Hematopoietic multipotent progenitor cell (in vitro differentiated cells): ENCODE results near the gene TINAGL1. TPM values are rescaled to one million over a fixed set of nuclear protein-coding genes. Genes with fewer than 3 reads are reported as not detected.

ENCODE experiments used
- DNase-seq, 3 donors: peaks; one replicate each; pipeline ENCODE4 v3.0.0-alpha.2; 2011 to 2015; ENCODE audit warnings: low read depth in 2 of 3, low spot score in 2 of 3
- total RNA-seq: library from RNA; depleted of rRNA; stranded (reverse); fragments of >200 nt; gene quantifications from one replicate; pipeline ENCODE4 v1.2.3, GENCODE V29; 2012

Gene TINAGL1, protein sequence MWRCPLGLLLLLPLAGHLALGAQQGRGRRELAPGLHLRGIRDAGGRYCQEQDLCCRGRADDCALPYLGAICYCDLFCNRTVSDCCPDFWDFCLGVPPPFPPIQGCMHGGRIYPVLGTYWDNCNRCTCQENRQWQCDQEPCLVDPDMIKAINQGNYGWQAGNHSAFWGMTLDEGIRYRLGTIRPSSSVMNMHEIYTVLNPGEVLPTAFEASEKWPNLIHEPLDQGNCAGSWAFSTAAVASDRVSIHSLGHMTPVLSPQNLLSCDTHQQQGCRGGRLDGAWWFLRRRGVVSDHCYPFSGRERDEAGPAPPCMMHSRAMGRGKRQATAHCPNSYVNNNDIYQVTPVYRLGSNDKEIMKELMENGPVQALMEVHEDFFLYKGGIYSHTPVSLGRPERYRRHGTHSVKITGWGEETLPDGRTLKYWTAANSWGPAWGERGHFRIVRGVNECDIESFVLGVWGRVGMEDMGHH
- total RNA-seq, result 8.1 TPM

DNA sequence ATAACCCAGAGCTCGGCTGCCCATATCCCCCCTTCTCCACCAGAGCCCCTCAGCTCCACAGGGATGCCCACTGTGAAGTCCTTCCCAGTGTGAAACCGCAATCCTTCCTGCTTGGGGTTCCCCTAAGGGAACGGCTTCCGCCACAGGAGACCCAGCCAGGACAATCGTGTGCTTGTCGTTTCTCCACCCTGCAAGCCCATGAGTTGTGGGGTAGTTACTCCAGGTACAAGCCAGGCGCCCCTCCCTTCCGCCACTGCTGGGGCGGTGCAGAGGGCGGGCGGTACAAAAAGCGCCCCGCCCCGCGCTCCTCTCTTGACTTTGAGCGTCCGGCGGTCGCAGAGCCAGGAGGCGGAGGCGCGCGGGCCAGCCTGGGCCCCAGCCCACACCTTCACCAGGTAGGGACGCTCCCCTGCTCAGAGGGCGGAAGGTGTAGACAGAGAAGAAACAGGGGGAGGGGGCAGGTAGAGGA, at the start of gene TINAGL1:
TINAGL1 (plus strand) TSS at position 315 of the 469 bp plus-strand sequence. CDS start 634 bp downstream, outside the sequence.
- DNase-seq, result no peak

DNA sequence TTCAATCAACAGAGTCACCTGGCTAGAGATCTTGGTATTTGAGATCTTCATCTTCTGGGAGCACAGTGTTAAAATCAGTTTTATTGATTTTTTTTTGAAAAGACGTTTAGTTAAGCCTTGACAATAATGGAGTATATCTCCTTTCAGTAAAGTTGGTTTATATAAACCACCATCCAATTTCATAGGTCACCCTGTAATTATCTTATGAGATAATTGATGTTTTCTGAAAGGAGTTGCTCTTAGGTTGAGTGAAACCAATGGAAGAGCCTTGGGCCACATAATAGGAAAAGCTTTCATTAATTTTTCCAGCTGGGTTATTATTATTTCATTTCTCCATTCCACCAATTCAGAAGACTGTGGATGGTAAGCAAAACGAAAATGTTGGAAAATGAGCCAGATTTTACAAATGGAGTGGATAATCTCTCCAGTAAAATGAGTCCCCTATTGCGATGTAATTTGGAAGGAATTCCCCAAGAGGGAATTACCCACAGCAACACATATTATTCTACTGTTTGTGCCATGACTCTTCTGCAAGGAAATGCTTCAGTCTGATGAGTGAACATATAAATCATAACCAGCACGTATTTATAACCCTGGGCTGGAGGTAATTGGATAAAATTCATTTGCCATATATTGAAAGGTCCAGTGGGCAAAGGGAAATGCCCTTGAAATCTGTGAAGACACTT, 46.2 kb upstream of the TINAGL1 start:
- no peak for DNase-seq

DNA sequence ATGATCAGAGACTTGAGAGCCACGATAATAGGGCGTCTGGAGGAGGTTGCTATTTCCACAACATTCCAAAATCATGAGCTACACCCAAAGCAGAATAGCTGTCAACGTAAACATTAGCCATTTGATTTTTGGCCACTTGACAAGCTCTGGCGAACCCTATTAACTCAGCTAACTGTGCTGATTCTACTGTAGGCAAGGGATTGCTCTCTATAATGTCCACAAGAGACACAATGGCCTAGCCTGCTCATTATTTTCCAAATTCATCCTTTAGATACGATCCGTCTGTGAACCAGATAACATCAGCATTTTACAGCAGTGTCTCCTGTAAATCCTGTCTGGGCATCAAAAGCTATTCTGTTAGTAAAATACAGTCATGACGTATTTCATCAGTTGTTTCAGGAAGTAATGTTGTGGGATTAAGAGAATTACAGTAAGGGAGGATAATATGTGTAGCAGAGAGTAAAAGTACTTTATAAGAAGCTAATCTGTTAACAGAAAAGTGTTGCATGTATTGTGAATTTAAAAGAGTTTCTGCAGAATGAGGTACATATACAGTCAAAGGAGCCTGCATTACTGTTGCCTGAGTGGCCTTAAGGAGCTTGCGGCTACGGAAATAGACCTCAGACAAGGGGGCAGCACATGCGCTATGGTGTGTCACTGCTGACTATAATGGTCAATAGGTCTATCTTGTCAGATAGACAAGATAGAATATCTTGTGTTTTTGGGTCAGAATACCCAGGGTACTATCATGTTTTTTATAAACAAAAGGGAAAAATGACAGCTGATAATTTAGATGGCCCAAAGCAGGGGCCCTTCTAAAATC, 44.9 kb upstream of the TINAGL1 start:
- DNase-seq, result no peak

DNA sequence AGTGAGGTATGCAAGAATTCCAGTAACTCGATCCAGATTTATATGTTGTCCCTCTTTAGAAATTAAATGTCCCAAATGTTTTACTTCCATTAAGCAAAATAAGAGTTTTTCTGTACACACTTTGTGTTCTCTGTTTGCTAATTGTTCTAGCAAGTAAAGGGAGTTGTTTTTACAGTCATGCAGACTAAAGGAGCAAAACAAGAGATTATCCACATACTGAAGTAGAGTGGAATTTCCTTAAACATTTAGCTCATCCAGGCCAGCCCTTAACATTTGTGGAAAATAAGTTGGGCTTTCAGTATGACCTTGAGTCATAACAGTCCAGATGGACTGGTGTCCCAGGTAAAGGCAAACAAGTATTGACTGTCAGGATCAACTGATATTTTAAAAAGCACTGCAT, 44.1 kb upstream of the TINAGL1 start:
- no peak for DNase-seq

DNA sequence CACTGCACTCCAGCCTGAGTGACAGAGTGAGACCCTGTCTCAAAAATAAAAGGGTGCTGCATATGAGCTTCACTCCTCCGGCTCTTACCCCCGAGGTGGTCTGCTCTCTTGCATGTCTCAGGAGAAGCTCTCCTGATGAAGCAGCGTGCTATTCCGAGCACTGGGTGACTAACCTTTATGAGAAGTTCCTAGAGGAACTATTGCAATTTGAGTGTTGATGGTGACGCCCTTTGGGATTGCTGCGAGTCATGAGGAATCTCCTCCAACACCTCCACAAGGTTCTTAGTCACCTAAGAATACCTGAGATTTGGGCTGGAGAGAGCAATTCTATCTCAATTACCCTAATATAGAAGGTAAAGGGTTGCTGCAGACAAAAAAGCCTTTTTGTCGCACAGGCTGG, 40.8 kb upstream of the TINAGL1 start:
- DNase-seq, result no peak

DNA sequence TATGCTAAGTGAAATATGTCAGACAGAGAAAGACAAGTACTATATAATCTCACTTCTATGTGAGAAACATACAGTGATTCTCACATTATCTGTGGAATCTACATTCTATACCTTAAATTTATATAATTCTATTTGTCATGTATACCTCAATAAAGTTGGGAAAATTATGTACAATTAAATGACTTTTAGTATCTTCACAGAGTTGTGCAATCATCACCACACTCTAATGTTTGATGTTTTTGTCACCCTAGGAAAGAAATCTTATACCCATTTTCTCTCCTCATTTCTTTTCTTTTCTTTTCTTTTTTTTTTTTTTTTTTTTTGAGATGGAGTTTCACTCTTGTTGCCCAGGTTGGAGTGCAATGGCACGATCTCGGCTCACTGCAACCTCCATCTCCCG, 37.0 kb upstream of the TINAGL1 start:
- DNase-seq, result no peak

DNA sequence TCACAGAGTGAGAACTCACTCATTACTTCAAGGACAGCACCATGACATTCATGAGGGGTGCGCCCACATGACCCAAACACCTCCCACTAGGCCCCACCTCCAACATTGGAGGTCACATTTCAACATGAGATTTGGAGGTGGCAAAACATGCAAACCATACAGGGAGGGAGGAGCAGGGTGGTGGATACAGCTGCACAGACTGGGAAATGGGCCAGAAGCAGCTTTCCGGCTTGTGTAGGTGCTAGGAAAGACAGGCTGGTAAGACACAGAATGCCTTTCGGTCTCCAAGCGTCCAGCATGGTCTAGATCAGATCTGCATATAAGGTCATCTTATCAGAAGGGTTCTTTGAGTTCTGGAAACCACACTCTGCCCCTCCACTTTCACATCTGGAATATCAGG, 35.1 kb upstream of the TINAGL1 start:
- DNase-seq, result no peak

DNA sequence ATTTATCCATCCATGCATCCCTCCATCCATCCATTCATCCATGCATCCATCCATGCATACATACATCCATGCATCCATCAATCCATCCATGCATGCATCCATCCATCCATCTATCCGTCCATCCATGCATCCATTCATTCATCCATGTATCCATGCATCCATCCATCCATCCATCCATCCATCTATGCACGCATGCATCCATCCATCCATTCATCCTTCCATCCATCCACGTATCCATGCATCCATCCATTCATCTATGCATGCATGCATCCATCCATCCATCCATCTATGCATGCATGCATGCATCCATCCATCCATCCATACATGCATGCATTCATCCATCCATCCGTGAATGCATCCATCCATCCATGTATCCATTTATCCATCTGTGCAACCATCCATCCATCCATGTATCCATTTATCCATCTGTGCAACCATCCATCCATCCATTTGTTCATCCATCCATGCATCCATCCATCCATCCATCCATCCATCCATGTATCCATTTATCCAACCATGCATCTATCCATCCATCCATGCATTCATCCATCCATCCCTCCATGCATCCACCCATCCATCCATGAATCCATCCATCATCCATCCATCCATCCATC, 30.3 kb upstream of the TINAGL1 start:
- DNase-seq, result no peak

DNA sequence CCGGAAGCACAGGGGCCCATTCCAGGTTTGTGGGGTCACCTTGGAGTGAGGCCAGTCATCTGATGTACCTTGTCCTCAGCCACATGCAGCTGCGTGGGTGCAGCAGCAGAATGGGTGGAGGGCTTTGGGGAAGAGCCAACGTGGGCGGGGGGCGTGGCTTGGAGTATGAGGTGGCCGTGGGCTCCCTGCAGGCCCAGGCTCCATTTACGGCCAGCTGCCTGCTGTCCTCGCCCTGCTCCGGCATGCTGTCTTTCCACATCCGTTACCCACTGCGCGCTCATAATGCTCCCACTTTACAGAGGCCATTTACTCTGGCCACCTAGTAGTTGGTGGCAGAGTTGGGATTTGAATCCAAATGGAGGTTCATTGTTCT, 27.8 kb upstream of the TINAGL1 start:
- no peak for DNase-seq

DNA sequence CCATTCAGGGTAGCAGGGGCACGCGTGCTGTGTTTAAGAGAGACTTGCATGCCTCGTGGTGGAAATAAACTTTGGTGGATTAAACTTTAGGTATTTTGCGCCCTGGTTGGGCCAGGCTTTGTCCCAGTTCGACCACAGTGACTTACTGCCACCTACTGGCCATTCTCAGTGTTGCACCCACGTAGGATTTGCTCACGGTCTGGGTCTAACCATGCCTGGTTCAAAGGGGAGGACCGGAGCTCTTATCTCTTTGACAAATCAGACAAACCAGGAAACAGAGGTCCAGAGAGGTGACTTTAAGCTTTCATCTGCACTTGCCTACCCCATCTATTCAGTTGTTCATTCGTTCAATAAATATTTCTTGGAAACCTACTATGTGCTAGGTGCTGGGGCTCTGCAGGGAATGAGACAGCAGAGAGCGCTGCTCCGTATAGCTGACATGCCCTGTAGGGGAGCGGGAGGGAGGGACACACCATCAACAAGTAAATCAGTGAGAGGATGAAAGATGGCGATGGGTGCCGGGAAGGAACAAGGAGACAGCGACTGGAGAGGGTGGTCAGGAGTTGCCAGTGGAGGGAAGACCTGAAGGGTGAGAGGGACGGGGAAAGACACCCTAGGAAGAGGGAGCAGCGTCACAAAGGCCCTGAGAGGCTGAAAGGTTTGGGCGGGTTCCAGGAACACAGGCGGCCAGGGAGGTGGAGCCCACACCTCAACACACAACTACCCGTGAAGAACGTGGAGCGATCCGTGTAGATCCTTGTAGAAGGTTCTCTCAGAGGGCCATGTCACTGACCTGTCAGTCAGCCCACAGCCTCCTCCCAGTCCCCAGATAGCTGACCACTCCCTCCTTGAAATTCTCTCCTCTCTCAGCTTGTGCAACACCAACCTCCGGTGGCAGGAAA, 27.2 kb upstream of the TINAGL1 start:
- DNase-seq, result peak; percentile 70 to 96 (median 88)

DNA sequence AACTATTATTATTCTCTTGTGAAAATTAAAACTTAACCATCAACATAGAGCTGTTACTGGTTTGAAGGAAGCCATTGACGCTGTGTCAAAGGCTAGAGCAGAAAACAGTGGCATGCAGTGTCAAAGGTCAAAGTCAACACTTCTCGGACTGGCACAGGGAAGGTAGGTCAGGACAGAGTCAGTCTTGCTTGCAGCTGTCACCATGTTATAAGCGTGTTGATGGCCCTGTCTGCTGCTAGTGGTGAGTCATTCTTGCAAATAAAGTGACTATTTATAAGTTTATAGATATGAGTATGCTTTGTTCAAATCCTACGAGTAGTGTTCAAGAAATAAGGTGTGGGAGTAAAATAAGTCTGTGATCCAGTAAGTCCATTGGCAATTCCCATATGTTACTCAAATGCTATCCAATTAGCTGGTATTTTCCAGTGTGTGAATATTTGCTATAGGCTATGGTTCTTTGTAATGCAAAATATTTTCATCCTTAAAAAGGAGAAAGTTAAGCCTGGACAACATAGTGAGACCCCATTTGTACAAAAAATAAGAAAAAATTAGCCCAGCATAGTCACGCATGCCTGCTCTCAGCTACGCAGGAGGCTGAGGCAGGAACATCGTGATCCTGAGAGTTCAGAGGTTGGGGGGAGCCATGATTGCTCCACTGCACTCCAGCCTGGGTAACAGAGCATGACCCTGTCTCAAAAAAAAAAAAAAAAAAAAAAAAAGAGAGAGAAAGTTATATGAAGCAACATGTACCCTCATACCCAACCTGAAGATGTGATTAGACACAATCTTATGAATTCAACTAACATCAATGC, 26.3 kb upstream of the TINAGL1 start:
- no peak for DNase-seq

DNA sequence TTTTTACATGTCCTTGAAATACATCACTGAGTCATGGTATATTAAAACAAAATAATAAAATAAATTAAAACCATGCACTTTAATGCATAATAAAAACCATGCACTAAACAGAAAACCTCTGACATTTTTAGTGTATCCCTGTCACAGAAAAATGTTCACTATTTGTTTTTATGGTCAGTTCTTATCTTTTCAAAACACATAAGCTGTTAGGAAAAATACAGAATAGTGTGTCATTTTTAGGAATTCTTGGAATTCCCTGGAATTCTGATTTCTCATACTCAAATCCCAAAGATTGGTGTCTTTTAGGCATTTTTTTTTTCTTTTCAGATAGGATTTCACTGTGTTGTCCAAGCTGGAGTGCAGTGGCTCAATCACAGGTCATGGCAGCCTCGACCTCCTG, 25.1 kb upstream of the TINAGL1 start:
- no peak for DNase-seq

DNA sequence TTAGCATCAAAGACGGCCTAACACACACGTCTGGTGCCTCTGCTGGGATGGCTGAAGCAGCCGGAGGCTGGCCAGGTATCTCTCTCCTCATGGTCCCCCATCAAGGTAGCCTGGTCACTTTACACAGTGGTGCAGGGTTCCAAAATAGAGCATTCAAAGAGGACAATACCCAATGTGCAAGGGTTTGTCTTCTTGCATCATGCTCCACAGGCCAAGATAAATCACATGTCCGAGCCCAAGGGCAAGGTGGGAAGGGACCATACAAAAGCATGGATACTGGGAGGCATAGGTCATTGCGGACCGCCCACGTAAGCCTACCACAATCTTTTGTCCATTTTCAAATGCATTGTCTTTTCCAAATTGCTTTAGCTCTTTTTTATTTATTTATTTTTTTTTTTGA, 23.8 kb upstream of the TINAGL1 start:
- DNase-seq, result no peak

DNA sequence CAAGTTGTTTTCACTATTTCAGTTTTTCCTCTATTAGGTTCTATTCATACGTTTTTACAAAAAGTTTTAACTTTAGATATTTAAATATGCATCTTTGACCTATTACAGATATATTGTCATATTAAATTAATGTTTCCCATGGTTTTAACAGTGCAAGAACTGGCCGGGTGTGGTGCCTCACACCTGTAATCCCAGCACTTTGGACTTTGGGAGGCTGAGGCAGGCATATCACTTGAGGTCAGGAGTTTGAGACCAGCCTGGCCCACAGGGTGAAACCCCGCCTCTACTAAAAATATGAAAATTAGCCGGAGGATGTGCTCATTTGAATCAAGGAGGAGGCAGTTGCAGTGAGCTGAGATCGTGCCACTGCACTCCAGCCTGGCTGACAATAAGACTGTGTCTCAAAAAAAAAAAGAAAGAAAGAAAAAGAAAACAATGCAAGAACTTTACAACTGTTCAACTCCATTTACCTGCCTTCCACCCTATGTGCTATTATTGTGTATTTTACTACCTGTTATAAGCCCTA, 19.8 kb upstream of the TINAGL1 start:
- DNase-seq, result no peak

DNA sequence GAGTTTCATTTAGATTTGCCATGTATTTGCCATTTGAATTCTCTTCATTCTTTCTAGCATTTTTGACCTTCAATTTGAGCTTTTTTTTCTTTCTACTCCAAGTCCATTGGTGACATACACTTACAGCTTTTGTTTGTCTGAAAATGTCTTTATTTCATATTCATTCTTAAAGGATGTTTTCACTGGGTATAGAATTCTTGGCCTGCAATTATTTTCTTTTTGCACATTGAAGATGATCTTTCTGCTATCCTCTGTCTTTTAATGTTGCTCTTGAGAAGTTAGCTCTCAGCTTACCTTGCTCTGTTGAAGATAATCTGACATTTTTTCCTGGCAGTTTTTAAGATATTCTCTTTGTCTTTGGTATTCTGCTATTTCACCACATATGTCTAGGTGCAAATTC, 16.6 kb upstream of the TINAGL1 start:
- DNase-seq, result no peak

DNA sequence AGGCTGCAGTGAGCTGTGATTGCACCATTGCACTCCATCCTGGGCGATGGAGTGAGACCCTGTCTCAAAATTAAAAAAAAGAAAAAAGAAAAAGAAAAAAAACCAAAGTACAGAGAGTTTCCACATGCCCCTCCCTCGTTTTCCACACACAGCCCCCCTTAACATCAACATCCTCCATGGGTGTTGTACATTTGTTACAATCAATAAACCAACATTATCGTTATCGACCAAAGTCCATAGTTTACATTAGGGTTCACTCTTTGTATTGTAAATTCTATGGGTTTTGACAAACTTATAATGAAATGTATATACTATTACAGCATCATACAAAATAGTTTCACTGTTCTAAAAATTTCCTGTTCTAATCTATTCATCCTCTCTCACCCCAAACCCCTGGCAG, 15.9 kb upstream of the TINAGL1 start:
- DNase-seq, result no peak

DNA sequence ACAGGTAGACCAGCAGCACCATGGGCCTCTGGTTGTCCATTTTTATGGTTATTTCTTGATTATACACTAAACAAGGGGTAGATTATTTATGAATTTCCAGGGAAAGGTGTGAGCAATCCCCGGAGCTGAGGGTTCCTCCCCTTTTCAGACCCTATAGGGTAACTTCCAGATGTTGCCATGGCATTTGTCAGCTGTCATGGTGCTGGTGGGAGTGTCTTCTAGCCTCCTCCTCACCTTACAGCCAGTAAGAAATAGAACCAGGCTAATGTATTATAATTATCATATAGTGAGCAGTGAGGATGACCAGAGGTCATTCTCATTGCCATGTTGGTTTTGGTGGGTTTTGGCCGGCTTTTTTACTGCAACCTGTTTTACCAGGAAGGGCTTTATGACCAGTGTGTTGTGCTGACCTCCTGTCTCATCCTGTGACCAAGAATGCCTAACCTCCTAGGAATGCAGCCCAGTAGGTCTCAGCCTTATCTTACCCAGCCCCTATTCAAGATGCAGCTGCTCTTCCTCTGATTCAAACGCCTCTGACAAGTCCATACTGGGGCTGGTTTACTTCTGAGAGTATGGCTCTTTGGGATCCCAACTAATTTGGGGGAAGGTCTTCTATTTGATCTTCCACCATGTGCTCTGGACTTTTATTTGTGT, 13.5 kb upstream of the TINAGL1 start:
- DNase-seq, result no peak

DNA sequence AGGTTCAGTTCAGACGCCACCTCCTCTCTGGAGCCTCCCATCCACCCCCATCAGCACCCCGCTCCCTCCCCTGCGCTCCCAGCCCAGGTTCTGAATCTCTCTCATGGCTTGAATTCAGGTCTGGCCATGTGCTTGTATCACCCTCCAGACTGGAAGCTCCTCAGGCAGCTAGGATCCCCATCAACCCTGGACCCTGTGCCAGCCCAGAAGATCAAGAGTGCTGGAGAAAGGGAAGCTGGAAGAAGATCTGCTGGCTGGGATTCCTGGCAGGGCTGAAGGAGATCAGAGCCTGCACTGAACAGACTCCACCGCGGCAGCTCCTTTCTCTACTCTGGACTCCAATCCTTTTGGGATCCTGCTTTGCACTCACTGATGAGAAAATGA, 11.7 kb upstream of the TINAGL1 start:
- DNase-seq, result no peak
